Right cardiac atrium (tissue), 5 donors: ENCODE results near the gene SEC61A2. TPM values are rescaled to one million over a fixed set of nuclear protein-coding genes. Genes with fewer than 3 reads are reported as not detected.
A peak's percentile ranks its signal among the peaks of the same experiment; 100 is the strongest.
"Not testable (repeated sequence)": the region's sequence is repeated elsewhere in the genome, so short reads cannot be mapped to it uniquely, and the experiment has no call there.

ENCODE experiments used
- ATAC-seq, 2 donors: fragments of 200-7000 bp; cut with Tn5 transposase; one replicate each; pipeline versions ENCODE4 v1.8.0 to v1.9.1; 2020; ENCODE audit warnings: moderate library complexity in 2 of 2, mild to moderate bottlenecking in 1 of 2
- DNase-seq, 3 donors: peaks; one replicate each; pipeline ENCODE4 v3.0.0-alpha.2; 2020
- H3K27ac ChIP-seq: one replicate; pipeline ENCODE4 v1.5.1; 2013; ENCODE audit warnings: mild to moderate bottlenecking, low read length, control low read depth, moderate library complexity
- H3K27me3 ChIP-seq: one replicate; pipeline ENCODE4 v1.6.1; 2013; ENCODE audit not compliant: control insufficient read depth, insufficient read depth
- H3K4me1 ChIP-seq: one replicate; pipeline ENCODE4 v1.6.1; 2013; ENCODE audit warnings: low read length; ENCODE audit not compliant: control insufficient read depth, insufficient read depth
- H3K4me3 ChIP-seq: one replicate; pipeline ENCODE4 v1.5.1; 2013; ENCODE audit warnings: low read length, control low read depth
- H3K9me3 ChIP-seq: one replicate; pipeline ENCODE4 v1.6.1; 2013; ENCODE audit warnings: low read length; ENCODE audit not compliant: control insufficient read depth
- WGBS: extraction: QIAGEN DNeasy Blood & Tissue Kit; methylation state at CpG from one replicate; pipeline ENCODE4 v1.1.7; 2013; 5-methylcytosine and 5-hydroxymethylcytosine counted together
- intact Hi-C, 4 donors: fragments of 100-400 bp; cut with DNase I; formaldehyde crosslinking; loops; one replicate each; pipeline versions ENCODE4 v1.11.0 to v1.14.0; 2022 to 2023
- long read RNA-seq, 4 donors: library from polyadenylated mRNA; unstranded; transcript quantifications; one replicate each; pipeline ENCODE4 v2.0.0, GENCODE V29; 2020 to 2021
- polyA plus RNA-seq: library from polyadenylated mRNA; stranded (reverse); fragments of 200-250 nt; gene quantifications from one replicate; pipeline ENCODE4 v1.2.3, GENCODE V29; 2013
- total RNA-seq, 4 donors: library from RNA; stranded (reverse); fragmentation: NEBNext Ultra II Directional; extraction: Animal tissue kit (Norgen Biotek cat#: 25700); gene quantifications; one replicate each; pipeline ENCODE4 v1.2.1, GENCODE V29; 2021
- donor health status: healthy with polysubstance abuse.
- donor health status: DM: no; HTN: yes; CAD: no.
- donor health status: DM: no; HTN: no; CAD: no.
- donor health status: DM: no; HTN: yes; CAD: no; lungs with severe emphysema.
- donor health status: DM: yes; HTN: yes; CAD: no.

Gene SEC61A2
- total RNA-seq (10 to 100 TPM in 3 of 4 donors, 1 to 10 TPM in 1; 8.8 to 18.5 (median 14.5) TPM), polyA plus RNA-seq (11.7 TPM)
- long read RNA-seq, donor 1, transcript SEC61A2-201 (12 exons, 1,893 nt) = major isoform, 17 of 19 reads
- long read RNA-seq, donor 1, partial matches to known transcripts = 2 of 19 reads
- long read RNA-seq, donor 1, other reads (novel, unspliced or antisense) = 0 of 19 reads
- long read RNA-seq, donor 2, transcript SEC61A2-201 (12 exons, 1,893 nt) = major isoform, 10 of 11 reads
- long read RNA-seq, donor 2, partial matches to known transcripts = 0 of 11 reads
- long read RNA-seq, donor 2, other reads (novel, unspliced or antisense) = 1 of 11 reads
- long read RNA-seq, donor 3, transcript SEC61A2-201 (12 exons, 1,893 nt) = major isoform, 35 of 42 reads
- long read RNA-seq, donor 3, partial matches to known transcripts = 0 of 42 reads
- long read RNA-seq, donor 3, other reads (novel, unspliced or antisense) = 6 of 42 reads
- long read RNA-seq, donor 4, transcript SEC61A2-201 (12 exons, 1,893 nt) = major isoform, 10 of 12 reads
- long read RNA-seq, donor 4, partial matches to known transcripts = 1 of 12 reads
- long read RNA-seq, donor 4, other reads (novel, unspliced or antisense) = 1 of 12 reads

DNA sequence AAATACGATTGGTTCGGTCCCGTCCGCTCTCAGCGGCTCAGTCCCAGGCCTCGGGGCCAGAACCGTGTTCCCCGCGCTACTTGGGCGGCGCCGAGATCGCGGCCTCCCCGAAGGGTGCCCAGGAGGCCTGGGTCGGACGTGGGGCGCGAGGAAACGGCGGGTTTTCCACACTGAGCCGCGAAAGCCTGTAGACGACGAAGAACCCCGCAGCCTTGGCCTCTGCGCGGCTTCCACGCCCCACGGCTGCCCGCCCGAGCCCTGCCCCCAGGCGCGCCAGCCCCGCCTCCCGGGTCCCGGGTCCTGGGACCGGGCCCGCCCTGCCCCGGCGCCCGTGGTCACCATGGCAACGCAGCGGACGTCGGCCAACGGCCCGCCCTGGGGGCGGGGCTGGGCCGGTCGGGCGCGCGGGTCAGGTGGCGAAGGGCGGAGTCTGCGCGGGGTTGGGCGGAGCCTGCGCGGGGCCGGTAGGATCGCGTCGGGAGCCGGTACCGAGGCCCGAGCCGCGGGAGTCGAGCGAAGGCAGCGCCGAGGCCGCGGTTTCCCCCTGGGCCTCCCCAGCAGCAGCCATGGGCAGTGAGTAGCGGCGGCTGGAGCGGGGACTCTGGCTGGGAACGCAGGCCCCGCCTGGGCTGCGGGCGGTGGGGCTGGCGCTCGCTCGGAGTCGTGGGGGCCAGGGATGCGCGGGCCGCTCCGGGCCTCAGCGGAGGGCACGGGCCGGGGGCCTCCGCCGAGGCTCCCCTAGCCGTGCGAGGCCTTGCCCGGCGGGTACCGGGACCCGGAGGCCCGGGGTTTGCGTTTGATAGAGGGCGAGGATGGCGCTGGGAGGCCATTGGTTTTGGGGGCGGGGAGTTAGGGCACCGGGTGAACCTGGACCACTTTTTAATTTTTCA lies at the start of gene SEC61A2:
SEC61A2 (plus strand) TSS at position 456 of the 890 bp plus-strand sequence; CDS start at position 567, 111 bp downstream.
- Histone ChIP-seq H3K9me3 (no peaks in the 10 kb centered on the region), H3K27me3 (no peaks in the 10 kb centered on the region), H3K4me1 (no peaks in the 10 kb centered on the region), H3K27ac (peak within 1 kb of the TSS; percentile 99), H3K4me3 (peak within 1 kb of the TSS; percentile 79)
- DNase-seq (peak; percentile 96 to 99 (median 98)), ATAC-seq (peak; percentile 99)
- intact Hi-C loops = no loop called here
- under 1% methylated on average over 108 of the region's 108 CpGs for whole genome bisulfite sequencing

DNA sequence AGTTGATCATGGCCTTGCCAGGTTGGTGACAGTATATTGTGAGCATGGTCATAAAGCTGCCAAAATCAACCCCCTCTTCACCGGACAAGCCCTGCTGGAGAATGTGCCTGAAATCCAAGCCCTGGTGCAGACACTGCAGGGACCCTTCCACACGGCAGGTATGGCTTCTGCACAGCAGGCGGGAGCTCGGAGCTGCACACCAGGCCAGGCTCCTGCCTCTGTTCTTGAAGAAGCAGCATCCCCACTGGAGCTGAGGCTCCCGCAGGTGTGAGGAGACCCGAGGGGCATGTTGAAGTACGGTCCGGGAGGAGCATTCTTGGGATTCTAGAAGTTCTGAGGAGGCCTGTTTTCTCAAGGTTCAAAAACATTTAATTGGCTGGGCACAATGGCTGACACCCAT lies 48.0 kb upstream of the SEC61A2 start:
- no peak overlapping the region for H3K4me3 ChIP-seq
- intact Hi-C loops = no loop called here
- no peak overlapping the region for H3K27ac ChIP-seq
- no peaks in the 10 kb centered on the region for H3K27me3 ChIP-seq
- no peaks in the 10 kb centered on the region for H3K9me3 ChIP-seq
- DNase-seq (no peak), ATAC-seq (no peak)
- WGBS = 96% methylated on average over 8 of the region's 8 CpGs
- no peaks in the 10 kb centered on the region for H3K4me1 ChIP-seq

DNA sequence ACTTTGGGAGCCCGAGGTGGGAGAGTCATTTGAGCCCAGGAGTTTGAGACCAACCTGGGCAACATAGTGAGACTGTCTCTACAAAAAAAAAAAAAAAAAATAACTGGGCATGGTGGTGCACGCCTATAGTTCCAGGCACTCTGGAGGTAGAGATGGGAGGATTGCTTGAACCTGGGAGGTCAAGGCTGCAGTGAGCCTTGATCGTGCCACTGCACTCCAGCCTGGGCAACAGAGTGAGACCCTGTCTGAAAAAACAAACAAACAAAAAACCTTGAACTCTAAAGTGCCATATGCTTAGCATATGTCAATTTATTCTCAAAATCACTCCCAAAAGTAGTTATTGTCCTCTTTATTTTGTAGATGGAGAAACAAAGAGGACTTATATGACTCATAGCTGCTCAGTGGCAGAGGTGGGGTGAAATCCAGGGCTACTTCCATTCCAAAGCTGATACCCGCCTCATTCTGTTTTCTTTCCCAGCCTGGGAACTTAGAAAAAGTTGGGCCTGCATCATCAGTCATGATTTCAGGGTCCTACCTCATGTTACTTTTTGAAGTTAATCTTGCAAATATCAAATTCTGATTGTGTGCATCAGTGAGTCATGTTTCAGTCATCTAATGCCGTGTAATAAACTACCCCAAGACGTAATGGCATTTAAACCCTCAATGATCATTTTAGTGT lies 47.5 kb upstream of the SEC61A2 start:
- no peaks in the 10 kb centered on the region for H3K9me3 ChIP-seq
- no peaks in the 10 kb centered on the region for H3K27me3 ChIP-seq
- DNase-seq = no peak
- H3K4me3 ChIP-seq = no peak overlapping the region
- intact Hi-C loops = no loop called here
- H3K27ac ChIP-seq = no peak overlapping the region
- ATAC-seq = no peak
- 94% methylated on average over 6 of the region's 6 CpGs for WGBS
- H3K4me1 ChIP-seq = no peaks in the 10 kb centered on the region

DNA sequence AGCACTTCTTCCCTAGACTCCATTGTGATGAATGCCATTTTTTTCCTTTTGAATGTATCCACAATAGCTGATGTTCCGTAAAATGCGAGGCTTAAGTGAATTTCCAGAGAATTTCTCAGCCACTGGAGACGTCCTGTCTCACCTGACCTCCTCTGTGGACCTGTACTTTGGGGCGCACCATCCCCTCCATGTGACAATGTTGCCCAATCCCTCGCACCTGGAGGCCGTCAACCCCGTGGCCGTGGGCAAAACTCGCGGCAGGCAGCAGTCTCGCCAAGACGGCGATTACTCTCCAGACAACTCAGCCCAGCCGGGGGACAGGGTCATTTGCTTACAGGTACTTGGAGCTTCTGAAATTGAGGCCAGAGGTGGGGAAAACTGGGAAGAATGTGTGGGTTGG lies 40.6 kb upstream of the SEC61A2 start:
- ATAC-seq (no peak), DNase-seq (no peak)
- H3K4me1 ChIP-seq = no peaks in the 10 kb centered on the region
- no peak overlapping the region for H3K27ac ChIP-seq
- H3K27me3 ChIP-seq = no peaks in the 10 kb centered on the region
- H3K9me3 ChIP-seq = no peaks in the 10 kb centered on the region
- intact Hi-C loops = no loop called here
- no peak overlapping the region for H3K4me3 ChIP-seq
- 97% methylated on average over 14 of the region's 14 CpGs for WGBS

DNA sequence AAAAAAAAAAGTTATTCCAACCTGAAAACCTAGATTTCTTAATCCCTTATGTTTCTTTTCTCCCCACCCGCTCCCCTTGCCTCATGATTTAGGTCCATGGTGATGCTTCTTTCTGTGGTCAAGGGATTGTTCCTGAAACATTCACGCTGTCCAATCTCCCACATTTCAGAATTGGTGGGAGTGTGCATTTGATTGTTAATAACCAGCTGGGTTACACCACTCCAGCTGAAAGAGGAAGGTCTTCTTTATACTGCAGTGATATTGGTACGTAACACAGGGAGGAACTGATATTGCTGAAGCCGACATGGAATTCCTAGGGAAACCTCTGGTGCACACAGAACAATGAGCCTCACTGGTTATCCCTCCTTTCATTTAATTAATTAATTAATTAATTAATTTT lies 38.1 kb upstream of the SEC61A2 start:
- WGBS = 94% methylated on average over 4 of the region's 4 CpGs
- Histone ChIP-seq H3K4me1 (no peaks in the 10 kb centered on the region), H3K27ac (no peak overlapping the region), H3K27me3 (no peaks in the 10 kb centered on the region), H3K4me3 (no peak overlapping the region), H3K9me3 (no peaks in the 10 kb centered on the region)
- no peak for DNase-seq
- ATAC-seq = no peak
- intact Hi-C loops = no loop called here

DNA sequence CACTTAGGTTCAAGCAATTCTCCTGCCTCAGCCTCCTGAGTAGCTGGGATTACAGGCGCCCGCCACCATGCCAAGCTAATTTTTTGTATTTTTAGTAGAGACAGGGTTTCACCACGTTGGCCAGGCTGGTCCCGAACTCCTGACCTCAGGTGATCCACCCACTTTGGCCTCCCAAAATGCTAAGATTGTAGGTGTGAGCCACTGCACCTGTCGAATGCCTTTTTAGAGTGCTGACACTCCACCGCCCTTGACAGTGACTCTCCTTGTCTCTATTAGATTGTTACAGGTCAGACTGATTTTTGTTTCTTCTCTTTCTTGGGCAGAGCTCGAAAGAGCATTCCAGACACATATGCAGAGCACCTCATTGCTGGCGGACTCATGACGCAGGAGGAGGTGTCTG lies 32.1 kb upstream of the SEC61A2 start:
- H3K27me3 ChIP-seq, H3K4me3 ChIP-seq, ATAC-seq, H3K27ac ChIP-seq, H3K4me1 ChIP-seq, DNase-seq, H3K9me3 ChIP-seq, intact Hi-C loops: not testable (repeated sequence)
- 90% methylated on average over 9 of the region's 9 CpGs for WGBS

DNA sequence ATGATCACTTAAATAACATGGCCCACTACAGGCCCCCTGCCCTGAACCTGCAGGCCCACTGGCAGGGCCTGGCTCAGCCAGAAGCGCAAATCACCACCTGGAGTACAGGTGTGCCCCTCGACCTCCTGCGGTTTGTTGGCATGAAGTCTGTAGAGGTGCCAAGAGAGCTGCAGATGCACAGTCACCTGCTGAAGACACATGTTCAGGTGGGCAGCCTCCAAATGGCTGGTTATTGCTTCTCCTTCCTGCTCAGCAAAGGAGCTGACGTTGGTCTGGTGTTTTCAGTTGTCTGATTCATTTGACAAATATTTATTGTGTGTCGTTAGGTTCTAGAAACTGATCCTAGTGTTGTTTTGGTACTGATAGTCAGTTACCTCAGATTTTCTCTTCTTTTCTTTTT lies 31.7 kb upstream of the SEC61A2 start:
- Histone ChIP-seq H3K4me1 (no peaks in the 10 kb centered on the region), H3K9me3 (no peaks in the 10 kb centered on the region), H3K27ac (no peak overlapping the region), H3K27me3 (no peaks in the 10 kb centered on the region), H3K4me3 (no peak overlapping the region)
- WGBS = 92% methylated on average over 5 of the region's 5 CpGs
- ATAC-seq = no peak
- no peak for DNase-seq
- intact Hi-C loops = no loop called here

DNA sequence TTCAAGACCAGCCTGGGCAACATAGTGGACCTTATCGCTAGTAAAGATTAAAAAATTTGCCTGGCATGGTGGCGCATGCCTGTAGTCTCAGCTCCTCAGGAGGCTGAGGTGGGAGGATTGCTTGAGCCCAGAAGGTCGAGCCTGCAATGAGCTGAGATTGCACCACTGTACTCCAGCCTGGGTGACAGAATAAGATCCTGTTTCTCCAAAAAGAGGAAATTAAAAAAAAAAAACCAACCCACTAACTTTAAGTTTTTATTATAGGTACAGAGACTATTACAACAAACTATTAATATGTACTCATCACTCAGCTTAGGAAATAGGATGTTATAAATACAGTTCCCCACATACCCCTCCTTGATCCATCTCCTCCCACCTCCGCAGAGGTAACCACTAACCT lies 30.5 kb upstream of the SEC61A2 start:
- intact Hi-C loops = no loop called here
- DNase-seq = no peak
- 96% methylated on average over 4 of the region's 4 CpGs for WGBS
- no peak for ATAC-seq
- no peaks in the 10 kb centered on the region for H3K9me3 ChIP-seq
- H3K27ac ChIP-seq = no peak overlapping the region
- H3K4me1 ChIP-seq = no peaks in the 10 kb centered on the region
- H3K4me3 ChIP-seq = no peak overlapping the region
- no peaks in the 10 kb centered on the region for H3K27me3 ChIP-seq

DNA sequence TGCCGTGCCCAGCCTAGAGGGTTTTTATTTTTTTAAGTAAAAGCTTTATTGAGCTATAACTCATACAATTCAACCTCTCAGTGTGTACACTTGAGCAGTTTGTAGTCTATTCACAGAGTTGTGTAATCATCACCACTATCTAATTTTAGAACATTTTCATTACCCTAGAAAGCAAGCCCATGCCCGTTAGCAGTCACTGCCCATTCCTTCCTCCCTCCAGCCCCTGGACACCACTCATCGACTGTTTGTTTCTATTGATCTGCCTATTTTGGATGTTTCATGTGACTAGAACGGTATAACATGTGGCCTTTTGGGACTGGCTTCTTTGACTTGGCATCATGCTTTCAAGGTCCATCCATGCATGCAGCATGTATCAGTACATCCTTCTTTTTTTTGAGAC lies 25.7 kb upstream of the SEC61A2 start:
- no peaks in the 10 kb centered on the region for H3K27me3 ChIP-seq
- no peaks in the 10 kb centered on the region for H3K9me3 ChIP-seq
- H3K27ac ChIP-seq = no peak overlapping the region
- WGBS = 86% methylated on average over 4 of the region's 4 CpGs
- DNase-seq = no peak
- H3K4me1 ChIP-seq = no peaks in the 10 kb centered on the region
- no peak overlapping the region for H3K4me3 ChIP-seq
- intact Hi-C loops = no loop called here
- ATAC-seq = no peak

DNA sequence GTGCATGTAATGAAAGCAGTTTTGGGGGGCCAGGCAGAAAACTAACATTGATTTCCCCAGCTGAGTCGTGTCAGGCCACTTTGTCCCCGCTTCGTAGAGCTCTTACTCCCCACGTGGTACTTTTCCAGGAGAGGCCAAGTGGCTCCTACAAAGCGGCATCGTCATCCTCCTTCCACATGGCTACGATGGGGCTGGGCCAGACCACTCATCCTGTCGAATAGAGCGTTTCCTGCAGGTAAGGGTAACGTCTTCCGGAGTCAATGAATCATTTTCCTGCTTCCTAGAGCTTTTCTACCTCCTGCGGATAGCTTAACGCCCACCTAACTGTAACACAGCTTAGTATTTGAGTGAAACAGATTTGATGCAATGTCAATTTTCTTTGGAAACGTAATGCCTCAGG lies 21.7 kb upstream of the SEC61A2 start:
- no peaks in the 10 kb centered on the region for H3K4me1 ChIP-seq
- no peak for DNase-seq
- no peaks in the 10 kb centered on the region for H3K9me3 ChIP-seq
- H3K27ac ChIP-seq = no peak overlapping the region
- 79% methylated on average over 14 of the region's 14 CpGs for WGBS
- H3K4me3 ChIP-seq = no peak overlapping the region
- no peaks in the 10 kb centered on the region for H3K27me3 ChIP-seq
- intact Hi-C loops = no loop called here
- ATAC-seq = no peak
